NB4 (cell line): ENCODE measurements around the gene CAMKMT.

Experiments used
- CTCF ChIP-seq: IDR thresholded peaks from one replicate; pipeline ENCODE4 v1.5.1; 2012; ENCODE audit warnings: low read depth, low read length
- POLR2A ChIP-seq: IDR thresholded peaks from 2 replicates; pipeline ENCODE4 v1.6.1; 2011; ENCODE audit warnings: mild to moderate bottlenecking; ENCODE audit not compliant: insufficient read length; ENCODE audit errors: extremely low read depth

GRCh38 chr2:44715671-44716081 lies 353.9 kb downstream of the CAMKMT start:
- TF ChIP-seq CTCF (peak; percentile 13), POLR2A (no peak)
